HepG2 (cell line): ENCODE measurements around the gene AFF2. TPM values are rescaled to one million over a fixed set of nuclear protein-coding genes. Genes with fewer than 3 reads are reported as not detected.

Source experiments
- ATAC-seq: fragments of 200-7000 bp; cut with Tn5 transposase; 3 replicates; pipeline ENCODE4 v1.9.1; 2020; ENCODE audit warnings: mild to moderate bottlenecking, moderate library complexity
- BruUV-seq: library from RNA; stranded (reverse); fragments of 400-500 nt; replicated peaks from 2 replicates; lab custom pipeline; 2021; lab: Mats Ljungman, UMichigan
- CTCF ChIA-PET: fragments of 300-600 bp; formaldehyde crosslinking; extraction: SDS; loops from one replicate; lab custom pipeline; 2021; ENCODE audit warnings: low total read pairs, inconsistent platforms, low intra/inter-chr PET ratio; lab: Yijun Ruan, JAX
- POLR2A ChIA-PET: fragments of 350-600 bp; sonication (Branson Sonifier 250); formaldehyde crosslinking; loops from one replicate; lab custom pipeline; 2020; ENCODE audit warnings: antibody characterized with exemption, inconsistent platforms; lab: Yijun Ruan, JAX
- DNase-seq: peaks from one replicate; pipeline ENCODE4 v3.0.0-alpha.2; 2015; ENCODE audit warnings: low spot score
- FAIRE-seq: peaks from 3 replicates; lab custom pipeline; 2011; peaks lifted over from hg19 to GRCh38; lab: Jason Lieb, UNC
- H2AFZ ChIP-seq: one replicate; pipeline ENCODE4 v1.6.1; 2011; ENCODE audit warnings: low read length, inconsistent platforms
- H3K27ac ChIP-seq: fragments of 300-600 bp; 3 replicates; pipeline ENCODE4 v1.8.0; 2011; ENCODE audit warnings: mixed run types, mild to moderate bottlenecking, mixed read lengths, low read length, inconsistent platforms; ENCODE audit not compliant: insufficient read depth; ENCODE audit errors: extremely low read length
- H3K27me3 ChIP-seq, 2 experiments: fragments of 200-600 bp in 1 of 2; 2 replicates in 1 of 2; 3 replicates in 1 of 2; pipeline versions ENCODE4 v1.6.0 to v1.8.0; 2011; ENCODE audit warnings: low read length in 2 of 2, mild to moderate bottlenecking in 2 of 2, moderate library complexity in 2 of 2, inconsistent platforms in 1 of 2; ENCODE audit not compliant: insufficient read depth in 2 of 2, control insufficient read depth in 1 of 2
- H3K36me3 ChIP-seq, 2 experiments: fragments of 200-600 bp in 1 of 2; replicated peaks in 1 of 2; 2 replicates in 1 of 2; 3 replicates in 1 of 2; pipeline versions ENCODE4 v1.5.1 to v1.8.0; 2011; ENCODE audit warnings: low read length in 2 of 2, inconsistent platforms in 1 of 2; ENCODE audit not compliant: insufficient read depth in 2 of 2, control insufficient read depth in 1 of 2
- H3K4me1 ChIP-seq: 2 replicates; pipeline ENCODE4 v1.5.1; 2012; ENCODE audit warnings: low read length, inconsistent platforms; ENCODE audit not compliant: insufficient read depth
- H3K4me2 ChIP-seq: 2 replicates; pipeline ENCODE4 v1.6.0; 2011; ENCODE audit warnings: low read depth, low read length, inconsistent platforms
- H3K4me3 ChIP-seq, 3 experiments: fragments of 200-600 bp in 1 of 3; sonication (generic), shearing (Covaris generic) in 1 of 3; replicated peaks in 1 of 3; 2 replicates each; pipeline ENCODE4 v1.5.1; 2011 to 2016; ENCODE audit warnings: low read length in 3 of 3, inconsistent platforms in 2 of 3, low read depth in 2 of 3, mild to moderate bottlenecking in 2 of 3, control low read depth in 1 of 3, mixed read lengths in 1 of 3; ENCODE audit not compliant: insufficient read depth in 1 of 3
- H3K79me2 ChIP-seq: one replicate; pipeline ENCODE4 v1.6.1; 2011; ENCODE audit warnings: low read length, inconsistent platforms; ENCODE audit not compliant: insufficient read depth
- H3K9ac ChIP-seq: 2 replicates; pipeline ENCODE4 v1.6.0; 2011; ENCODE audit warnings: mild to moderate bottlenecking, low read depth, low read length, inconsistent platforms; ENCODE audit not compliant: insufficient read depth
- H3K9me3 ChIP-seq: 2 replicates; pipeline ENCODE4 v1.5.1; 2012; ENCODE audit warnings: mild to moderate bottlenecking, low read length
- H4K20me1 ChIP-seq: 2 replicates; pipeline ENCODE4 v1.6.0; 2011; ENCODE audit warnings: inconsistent platforms, mild to moderate bottlenecking, low read length, moderate library complexity; ENCODE audit not compliant: insufficient read depth
- DBP ChIP-seq: sonication (generic); formaldehyde crosslinking; IDR thresholded peaks from 2 replicates; pipeline ENCODE4 v1.4.0; 2020; ENCODE audit warnings: missing genetic modification reagents; ENCODE audit errors: not compliant biosample characterization
- HMG20B ChIP-seq: conservative IDR thresholded peaks from 2 replicates; pipeline ENCODE4 v1.6.1; 2016; ENCODE audit warnings: missing genetic modification reagents, missing compliant biosample characterization
- HNRNPL ChIP-seq: fragments of 200-400 bp; formaldehyde crosslinking; IDR thresholded peaks from 2 replicates; pipeline ENCODE4 v1.6.1; 2017; ENCODE audit warnings: mild to moderate bottlenecking, low read depth, low read length
- MXD1 ChIP-seq: sonication (generic); formaldehyde crosslinking; IDR thresholded peaks from 2 replicates; pipeline ENCODE4 v1.4.0; 2020; ENCODE audit warnings: mild to moderate bottlenecking, missing genetic modification reagents
- NFKBIZ ChIP-seq: IDR thresholded peaks from 2 replicates; pipeline ENCODE4 v1.6.1; 2018; ENCODE audit warnings: missing genetic modification reagents, missing compliant biosample characterization
- PAXIP1 ChIP-seq: sonication (generic); formaldehyde crosslinking; conservative IDR thresholded peaks from 2 replicates; pipeline ENCODE4 v1.4.0; 2020; ENCODE audit warnings: mild to moderate bottlenecking, missing genetic modification reagents, moderate library complexity
- PRDM10 ChIP-seq: sonication (generic); formaldehyde crosslinking; IDR thresholded peaks from 2 replicates; pipeline ENCODE4 v1.4.0; 2020; ENCODE audit warnings: low read depth, missing genetic modification reagents
- TAF1 ChIP-seq: sonication (generic); formaldehyde crosslinking; IDR thresholded peaks from 2 replicates; pipeline ENCODE4 v1.4.0; 2020; ENCODE audit warnings: missing genetic modification reagents
- WIZ ChIP-seq: sonication (generic); formaldehyde crosslinking; IDR thresholded peaks from 2 replicates; pipeline ENCODE4 v1.5.1; 2020; ENCODE audit warnings: mild to moderate bottlenecking, missing genetic modification reagents
- ZMYM2 ChIP-seq: sonication (generic); formaldehyde crosslinking; IDR thresholded peaks from 2 replicates; pipeline ENCODE4 v1.8.0; 2022; ENCODE audit warnings: mild to moderate bottlenecking, missing genetic modification reagents
- ZNF180 ChIP-seq: sonication (generic); formaldehyde crosslinking; IDR thresholded peaks from 2 replicates; pipeline ENCODE4 v1.4.0; 2020; ENCODE audit warnings: low read depth, missing genetic modification reagents, borderline replicate concordance
- ZNF296 ChIP-seq: sonication (generic); formaldehyde crosslinking; conservative IDR thresholded peaks from 2 replicates; pipeline ENCODE4 v1.5.0; 2020; ENCODE audit warnings: mild to moderate bottlenecking, missing genetic modification reagents
- ZNF652 ChIP-seq: IDR thresholded peaks from 2 replicates; pipeline ENCODE4 v1.6.1; 2016; ENCODE audit warnings: low read depth, borderline replicate concordance
- in situ Hi-C: cut with HindIII; loops from 2 replicates; pipeline ENCODE4 v1.10.0; 2017; ENCODE audit warnings: low pct_unique_long_range_greater_than_20kb; ENCODE audit not compliant: extremely low pct_ligation_motif_present
- intact Hi-C: fragments of 100-400 bp; cut with micrococcal nuclease; formaldehyde crosslinking; loops from one replicate; pipeline ENCODE4 v1.10.0; 2022; ENCODE audit not compliant: unreplicated experiment
- polyA plus RNA-seq, 8 experiments: library from polyadenylated mRNA; depleted of rRNA in 3 of 8; stranded (reverse) in 7 of 8; unstranded in 1 of 8; fragments of >200 nt; fragmentation: Illumina TruSeq in 4 of 8; extraction: Trizol in 4 of 8; gene quantifications; 2 replicates each; pipeline versions ENCODE4 v1.2.1 to v1.2.3, GENCODE V29; 2011 to 2016; ENCODE audit warnings: low read depth in 4 of 8, missing spikeins in 1 of 8, mixed read lengths in 1 of 8; ENCODE audit not compliant: insufficient read depth in 1 of 8
- total RNA-seq, 5 experiments: library from RNA; depleted of rRNA; stranded (reverse); fragments of >200 nt; fragmentation: Illumina TruSeq; extraction: Trizol; gene quantifications; 2 replicates each; pipeline ENCODE4 v1.2.3, GENCODE V29; 2016; ENCODE audit warnings: low read depth in 1 of 5

Gene AFF2
- total and polyA plus RNA-seq, 2 of the 13 experiments (the other 11 are each of a cell fraction or from before 2014, with no cell fraction given): not detected

- TF ChIP-seq PRDM10 (CRISPR knock-in tag): no peak
- TF ChIP-seq PAXIP1 (CRISPR knock-in tag): no peak
- TF ChIP-seq ZNF296 (CRISPR knock-in tag): no peak
- no peak for TF ChIP-seq HNRNPL
- TF ChIP-seq ZNF180 (CRISPR knock-in tag): no peak
These were observed 124.6 kb downstream of the AFF2 start (continued) for GRCh38 chrX:148624951-148625474.

- no peak for ATAC-seq
- no peaks in the 10 kb centered on the region for H3K79me2 ChIP-seq
- H3K27me3 ChIP-seq: no peaks in the 10 kb centered on the region
- in situ Hi-C loops (no loop called here), intact Hi-C loops (no loop called here)
- ChIA-PET CTCF (no interaction called here), POLR2A (no interaction called here)
- no peak overlapping the region for H3K4me2 ChIP-seq
- H3K4me1 ChIP-seq: no peaks in the 10 kb centered on the region
- no peak overlapping the region for H2AFZ ChIP-seq
- no peaks in the 10 kb centered on the region for H4K20me1 ChIP-seq
- BruUV-seq: no TSS peak
- no peaks in the 10 kb centered on the region for H3K9me3 ChIP-seq
- no peak overlapping the region for H3K4me3 ChIP-seq
- no peaks in the 10 kb centered on the region for H3K36me3 ChIP-seq
- H3K27ac ChIP-seq: no peak overlapping the region
- no peak for FAIRE-seq
- DNase-seq: no peak
- H3K9ac ChIP-seq: no peak overlapping the region
- no peak for TF ChIP-seq HMG20B
- TF ChIP-seq ZMYM2 (CRISPR knock-in tag): no peak
- no peak for TF ChIP-seq NFKBIZ
- no peak for TF ChIP-seq MXD1 (CRISPR knock-in tag)
- no peak for TF ChIP-seq DBP (CRISPR knock-in tag)
- no peak for TF ChIP-seq TAF1 (CRISPR knock-in tag)
- TF ChIP-seq ZNF652 (CRISPR knock-in tag): no peak
- TF ChIP-seq WIZ (CRISPR knock-in tag): no peak
These were observed 128.2 kb downstream of the AFF2 start for GRCh38 chrX:148628621-148629020.
